ENCODE results near the gene FRMD5. TPM values are rescaled to one million over a fixed set of nuclear protein-coding genes. Genes with fewer than 3 reads are reported as not detected.

Gene FRMD5
- total RNA-seq, 1 experiment from 2014 or later, result not detected

- H3K9ac ChIP-seq (ENCODE audit: low read length), result no peak overlapping the region
- no peak for DNase-seq
- H4K20me1 ChIP-seq (ENCODE audit: insufficient read depth, low read depth, low read length), result no peaks in the 10 kb centered on the region
- H2AFZ ChIP-seq (ENCODE audit: low read length), result no peak overlapping the region
- no peaks in the 10 kb centered on the region for H3K9me2 ChIP-seq (replicated peaks; ENCODE audit: insufficient read depth, low read length)
- H3K4me3 ChIP-seq (ENCODE audit: low read length), result no peak overlapping the region
- no peak overlapping the region for H3K27ac ChIP-seq (ENCODE audit: low read length)
- no peaks in the 10 kb centered on the region for H3K27me3 ChIP-seq (ENCODE audit: low read length)
- H3K36me3 ChIP-seq (ENCODE audit: insufficient read depth, low read length), result no peaks in the 10 kb centered on the region
- H3K4me2 ChIP-seq (ENCODE audit: low read depth, low read length, poor library complexity, severe bottlenecking), result no peak overlapping the region
- H3K9me3 ChIP-seq (ENCODE audit: low read length), result no peaks in the 10 kb centered on the region
- no peaks in the 10 kb centered on the region for H3K4me1 ChIP-seq (ENCODE audit: low read length)
- H3K79me2 ChIP-seq (ENCODE audit: low read length), result no peaks in the 10 kb centered on the region
These were observed 58.0 kb downstream of the FRMD5 start for GRCh38 chr15:44136991-44137477.

- no peak overlapping the region for H3K4me3 ChIP-seq (ENCODE audit: low read length)
- H3K27me3 ChIP-seq (ENCODE audit: low read length), result no peaks in the 10 kb centered on the region
- no peaks in the 10 kb centered on the region for H3K36me3 ChIP-seq (ENCODE audit: insufficient read depth, low read length)
- no peak overlapping the region for H3K27ac ChIP-seq (ENCODE audit: low read length)
- H2AFZ ChIP-seq (ENCODE audit: low read length), result no peak overlapping the region
- H3K9me3 ChIP-seq (ENCODE audit: low read length), result no peaks in the 10 kb centered on the region
- H3K9me2 ChIP-seq (replicated peaks; ENCODE audit: insufficient read depth, low read length), result no peaks in the 10 kb centered on the region
- H3K9ac ChIP-seq (ENCODE audit: low read length), result no peak overlapping the region
- no peaks in the 10 kb centered on the region for H3K79me2 ChIP-seq (ENCODE audit: low read length)
- H3K4me1 ChIP-seq (ENCODE audit: low read length), result no peaks in the 10 kb centered on the region
- DNase-seq, result no peak
- no peak overlapping the region for H3K4me2 ChIP-seq (ENCODE audit: low read depth, low read length, poor library complexity, severe bottlenecking)
- H4K20me1 ChIP-seq (ENCODE audit: insufficient read depth, low read depth, low read length), result no peaks in the 10 kb centered on the region
These were observed 63.0 kb downstream of the FRMD5 start for GRCh38 chr15:44132057-44132456.

GRCh38 chr15:44130778-44131177 lies 64.3 kb downstream of the FRMD5 start:
- Histone ChIP-seq H3K27me3 (ENCODE audit: low read length) (no peaks in the 10 kb centered on the region), H3K27ac (ENCODE audit: low read length) (no peak overlapping the region), H4K20me1 (ENCODE audit: insufficient read depth, low read depth, low read length) (no peaks in the 10 kb centered on the region), H3K4me3 (ENCODE audit: low read length) (no peak overlapping the region), H3K36me3 (ENCODE audit: insufficient read depth, low read length) (no peaks in the 10 kb centered on the region), H3K9ac (ENCODE audit: low read length) (no peak overlapping the region), H3K79me2 (ENCODE audit: low read length) (no peaks in the 10 kb centered on the region), H3K4me2 (ENCODE audit: low read depth, low read length, poor library complexity, severe bottlenecking) (no peak overlapping the region), H3K9me3 (ENCODE audit: low read length) (no peaks in the 10 kb centered on the region), H3K9me2 (replicated peaks; ENCODE audit: insufficient read depth, low read length) (no peaks in the 10 kb centered on the region), H3K4me1 (ENCODE audit: low read length) (no peaks in the 10 kb centered on the region), H2AFZ (ENCODE audit: low read length) (no peak overlapping the region)
- no peak for DNase-seq

- Histone ChIP-seq H3K4me1 (ENCODE audit: low read length) (no peaks in the 10 kb centered on the region), H3K36me3 (ENCODE audit: insufficient read depth, low read length) (no peaks in the 10 kb centered on the region), H3K4me2 (ENCODE audit: low read depth, low read length, poor library complexity, severe bottlenecking) (no peak overlapping the region), H3K9me2 (replicated peaks; ENCODE audit: insufficient read depth, low read length) (no peaks in the 10 kb centered on the region), H3K9me3 (ENCODE audit: low read length) (no peaks in the 10 kb centered on the region), H3K27ac (ENCODE audit: low read length) (no peak overlapping the region), H3K4me3 (ENCODE audit: low read length) (no peak overlapping the region), H3K27me3 (ENCODE audit: low read length) (no peaks in the 10 kb centered on the region), H2AFZ (ENCODE audit: low read length) (no peak overlapping the region), H3K79me2 (ENCODE audit: low read length) (no peaks in the 10 kb centered on the region), H4K20me1 (ENCODE audit: insufficient read depth, low read depth, low read length) (no peaks in the 10 kb centered on the region), H3K9ac (ENCODE audit: low read length) (no peak overlapping the region)
- no peak for DNase-seq
These were observed 65.2 kb downstream of the FRMD5 start for GRCh38 chr15:44129911-44130310.

- Histone ChIP-seq H3K4me2 (ENCODE audit: low read depth, low read length, poor library complexity, severe bottlenecking) (no peak overlapping the region), H3K9ac (ENCODE audit: low read length) (no peak overlapping the region), H3K9me2 (replicated peaks; ENCODE audit: insufficient read depth, low read length) (no peaks in the 10 kb centered on the region), H3K4me1 (ENCODE audit: low read length) (no peaks in the 10 kb centered on the region), H3K27ac (ENCODE audit: low read length) (no peak overlapping the region), H2AFZ (ENCODE audit: low read length) (no peak overlapping the region), H3K4me3 (ENCODE audit: low read length) (no peak overlapping the region), H3K79me2 (ENCODE audit: low read length) (no peaks in the 10 kb centered on the region), H4K20me1 (ENCODE audit: insufficient read depth, low read depth, low read length) (no peaks in the 10 kb centered on the region), H3K9me3 (ENCODE audit: low read length) (no peaks in the 10 kb centered on the region), H3K27me3 (ENCODE audit: low read length) (no peaks in the 10 kb centered on the region), H3K36me3 (ENCODE audit: insufficient read depth, low read length) (no peaks in the 10 kb centered on the region)
- no peak for DNase-seq
These were observed 66.6 kb downstream of the FRMD5 start for GRCh38 chr15:44128443-44128842.

GRCh38 chr15:44125879-44126278 lies 69.2 kb downstream of the FRMD5 start:
- no peaks in the 10 kb centered on the region for H3K36me3 ChIP-seq (ENCODE audit: insufficient read depth, low read length)
- no peak overlapping the region for H3K9ac ChIP-seq (ENCODE audit: low read length)
- no peak overlapping the region for H2AFZ ChIP-seq (ENCODE audit: low read length)
- H3K4me1 ChIP-seq (ENCODE audit: low read length), result no peaks in the 10 kb centered on the region
- H3K4me3 ChIP-seq (ENCODE audit: low read length), result no peak overlapping the region
- no peaks in the 10 kb centered on the region for H4K20me1 ChIP-seq (ENCODE audit: insufficient read depth, low read depth, low read length)
- no peaks in the 10 kb centered on the region for H3K9me2 ChIP-seq (replicated peaks; ENCODE audit: insufficient read depth, low read length)
- H3K9me3 ChIP-seq (ENCODE audit: low read length), result no peaks in the 10 kb centered on the region
- no peaks in the 10 kb centered on the region for H3K27me3 ChIP-seq (ENCODE audit: low read length)
- no peak overlapping the region for H3K27ac ChIP-seq (ENCODE audit: low read length)
- H3K4me2 ChIP-seq (ENCODE audit: low read depth, low read length, poor library complexity, severe bottlenecking), result no peak overlapping the region
- no peaks in the 10 kb centered on the region for H3K79me2 ChIP-seq (ENCODE audit: low read length)
- no peak for DNase-seq

GRCh38 chr15:44102675-44103254 lies 92.3 kb downstream of the FRMD5 start:
- Histone ChIP-seq H3K27me3 (ENCODE audit: low read length) (no peaks in the 10 kb centered on the region), H3K9me3 (ENCODE audit: low read length) (no peaks in the 10 kb centered on the region), H3K9me2 (replicated peaks; ENCODE audit: insufficient read depth, low read length) (no peaks in the 10 kb centered on the region), H3K79me2 (ENCODE audit: low read length) (no peaks in the 10 kb centered on the region), H2AFZ (ENCODE audit: low read length) (no peak overlapping the region), H3K9ac (ENCODE audit: low read length) (no peak overlapping the region), H3K4me3 (ENCODE audit: low read length) (no peak overlapping the region), H3K36me3 (ENCODE audit: insufficient read depth, low read length) (no peaks in the 10 kb centered on the region), H3K4me2 (ENCODE audit: low read depth, low read length, poor library complexity, severe bottlenecking) (no peak overlapping the region), H4K20me1 (ENCODE audit: insufficient read depth, low read depth, low read length) (no peaks in the 10 kb centered on the region), H3K4me1 (ENCODE audit: low read length) (no peaks in the 10 kb centered on the region), H3K27ac (ENCODE audit: low read length) (no peak overlapping the region)
- no peak for DNase-seq

- H3K4me1 ChIP-seq (ENCODE audit: low read length), result no peaks in the 10 kb centered on the region
- H3K79me2 ChIP-seq (ENCODE audit: low read length), result no peaks in the 10 kb centered on the region
- H3K9me2 ChIP-seq (replicated peaks; ENCODE audit: insufficient read depth, low read length), result no peaks in the 10 kb centered on the region
- H3K4me2 ChIP-seq (ENCODE audit: low read depth, low read length, poor library complexity, severe bottlenecking), result no peak overlapping the region
- H3K27me3 ChIP-seq (ENCODE audit: low read length), result no peaks in the 10 kb centered on the region
- H3K9ac ChIP-seq (ENCODE audit: low read length), result no peak overlapping the region
- H3K9me3 ChIP-seq (ENCODE audit: low read length), result no peaks in the 10 kb centered on the region
- no peaks in the 10 kb centered on the region for H4K20me1 ChIP-seq (ENCODE audit: insufficient read depth, low read depth, low read length)
- H3K4me3 ChIP-seq (ENCODE audit: low read length), result no peak overlapping the region
- H3K27ac ChIP-seq (ENCODE audit: low read length), result no peak overlapping the region
- no peak overlapping the region for H2AFZ ChIP-seq (ENCODE audit: low read length)
- H3K36me3 ChIP-seq (ENCODE audit: insufficient read depth, low read length), result no peaks in the 10 kb centered on the region
- DNase-seq, result no peak
These were observed 93.1 kb downstream of the FRMD5 start for GRCh38 chr15:44101944-44102343.

Data from Karpas-422 (cell line).